Naive thymus-derived CD4-positive, alpha-beta T cell (primary cell): ENCODE measurements around the gene EXOC3L4. TPM values are rescaled to one million over a fixed set of nuclear protein-coding genes. Genes with fewer than 3 reads are reported as not detected.
"Not testable (repeated sequence)": the region's sequence is repeated elsewhere in the genome, so short reads cannot be mapped to it uniquely, and the experiment has no call there.

Experiments used
- ATAC-seq: fragments of 150-1000 bp; cut with Tn5 transposase; 2 replicates; pipeline ENCODE4 v1.10.0; 2021; ENCODE audit warnings: mild to moderate bottlenecking, moderate library complexity
- CTCF ChIA-PET: fragments of 350-600 bp; sonication (Branson Sonifier 250); formaldehyde crosslinking; loops from one replicate; lab custom pipeline; 2021; ENCODE audit warnings: antibody characterized with exemption; lab: Charles Lee
- POLR2A ChIA-PET: fragments of 350-600 bp; sonication (Branson Sonifier 250); formaldehyde crosslinking; loops from one replicate; lab custom pipeline; 2021; ENCODE audit warnings: antibody characterized with exemption, inconsistent platforms; lab: Charles Lee
- DNase-seq, 9 donors: peaks; one replicate each; pipeline versions ENCODE4 v3.0.0 to v3.0.0-alpha.2; 2020 to 2022; ENCODE audit warnings: mixed read lengths in 1 of 9
- H3K27ac ChIP-seq: one replicate; pipeline ENCODE4 v1.7.0; 2013; ENCODE audit warnings: mild to moderate bottlenecking, low read depth, low read length, moderate library complexity
- H3K27me3 ChIP-seq, 2 donors: one replicate each; pipeline ENCODE4 v1.7.0; 2013; ENCODE audit warnings: low read length in 2 of 2, mild to moderate bottlenecking in 2 of 2, moderate library complexity in 2 of 2; ENCODE audit not compliant: control insufficient read depth in 2 of 2, insufficient read depth in 2 of 2
- H3K36me3 ChIP-seq, 3 experiments: 1 replicate in 2 of 3; 2 replicates in 1 of 3; pipeline ENCODE4 v1.7.0; 2013; ENCODE audit warnings: low read length in 3 of 3, mild to moderate bottlenecking in 3 of 3, moderate library complexity in 1 of 3; ENCODE audit not compliant: insufficient read depth in 3 of 3, control insufficient read depth in 2 of 3
- H3K4me1 ChIP-seq, 2 donors: one replicate each; pipeline ENCODE4 v1.7.0; 2013; ENCODE audit warnings: low read length in 2 of 2, mild to moderate bottlenecking in 2 of 2, moderate library complexity in 1 of 2; ENCODE audit not compliant: control insufficient read depth in 2 of 2, insufficient read depth in 2 of 2
- H3K4me3 ChIP-seq: 2 replicates; pipeline ENCODE4 v1.7.0; 2013; ENCODE audit warnings: mild to moderate bottlenecking, low read length
- H3K9me3 ChIP-seq, 3 experiments: 1 replicate in 2 of 3; 2 replicates in 1 of 3; pipeline ENCODE4 v1.7.0; 2013; ENCODE audit warnings: low read length in 3 of 3; ENCODE audit not compliant: control insufficient read depth in 2 of 3
- H3K27ac Mint-ChIP-seq, 9 donors: one replicate each; pipeline ENCODE4 v1.8.0; 2020 to 2022; ENCODE audit warnings: mixed read lengths in 9 of 9, mild to moderate bottlenecking in 8 of 9, moderate library complexity in 5 of 9, inconsistent platforms in 2 of 9
- H3K27me3 Mint-ChIP-seq, 5 donors: one replicate each; pipeline ENCODE4 v1.8.0; 2021 to 2022; ENCODE audit warnings: mixed read lengths in 5 of 5, mild to moderate bottlenecking in 1 of 5
- H3K36me3 Mint-ChIP-seq, 5 donors: one replicate each; pipeline ENCODE4 v1.8.0; 2020 to 2022; ENCODE audit warnings: mixed read lengths in 5 of 5, mild to moderate bottlenecking in 3 of 5, inconsistent platforms in 1 of 5
- H3K4me1 Mint-ChIP-seq, 7 donors: one replicate each; pipeline ENCODE4 v1.8.0; 2020 to 2022; ENCODE audit warnings: mixed read lengths in 7 of 7, mild to moderate bottlenecking in 3 of 7, inconsistent platforms in 1 of 7
- H3K4me3 Mint-ChIP-seq, 10 donors: one replicate each; pipeline ENCODE4 v1.8.0; 2020 to 2022; ENCODE audit warnings: mild to moderate bottlenecking in 10 of 10, mixed read lengths in 10 of 10, moderate library complexity in 6 of 10, inconsistent platforms in 2 of 10
- H3K9me3 Mint-ChIP-seq, 11 donors: one replicate each; pipeline ENCODE4 v1.8.0; 2020 to 2022; ENCODE audit warnings: mixed read lengths in 11 of 11, mild to moderate bottlenecking in 4 of 11, inconsistent platforms in 1 of 11, moderate library complexity in 1 of 11
- intact Hi-C, 2 donors: fragments of 100-400 bp; cut with micrococcal nuclease; formaldehyde crosslinking; loops; one replicate each; pipeline ENCODE4 v1.15.1; 2023
- polyA plus RNA-seq, 2 donors: library from polyadenylated mRNA; unstranded; fragments of 300-500 nt; fragmentation: Illumina TruSeq; gene quantifications; one replicate each; pipeline ENCODE4 v1.2.3, GENCODE V29; 2021
- total RNA-seq, 6 experiments: library from RNA in 5 of 6; stranded (reverse) in 5 of 6; gene quantifications; 1 replicate in 5 of 6; 2 replicates in 1 of 6; pipeline ENCODE4 v1.2.3 and lab custom pipeline; 2021 to 2026

EXOC3L4 gene
- not detected for total RNA-seq
- polyA plus RNA-seq, result not detected
- total RNA-seq (lab: John Stamatoyannopoulos, UW), result not detected

- Mint-ChIP-seq H3K4me1 (peaks cover 0 to 3% (median 0%) of the 10 kb centered on the region in 7 donors), H3K4me3 (peak within 1 kb of the TSS in 1 of 10 donors; percentile 7), H3K9me3 (no peaks in the 10 kb centered on the region), H3K27ac (no peak within 1 kb of the TSS), H3K27me3 (peaks cover 0 to 6% (median 3%) of the 10 kb centered on the region in 5 donors), H3K36me3 (no peaks in the 10 kb centered on the region)
- H3K4me1 ChIP-seq, result no peaks in the 10 kb centered on the region
- POLR2A ChIA-PET, result no interaction called here
- no peak within 1 kb of the TSS for H3K27ac ChIP-seq
- intact Hi-C loops, result loop anchor here in 1 of 2 donors (10.0 kb wide), 1 partner anchor 500 kb away; the partner anchor contains the start of gene RCOR1
- no peak within 1 kb of the TSS for H3K4me3 ChIP-seq
- CTCF ChIA-PET, result interaction anchor here (0.6 to 2.2 kb wide), 2 partner anchors 50 to 400 kb away, joined by 4 to 21 read pairs; no protein-coding TSS in a partner anchor
- no peaks in the 10 kb centered on the region for H3K9me3 ChIP-seq
- ATAC-seq, result no peak
- no peak for DNase-seq
- no peaks in the 10 kb centered on the region for H3K27me3 ChIP-seq
- no peaks in the 10 kb centered on the region for H3K36me3 ChIP-seq
These were observed at the start of gene EXOC3L4 for GRCh38 chr14:103094406-103095209. Gene EXOC3L4 (plus strand): TSS chr14:103094725. CDS start chr14:103100220, 5,495 bp downstream.

- peaks cover 0 to 13% (median 8%) of the 10 kb centered on the region in 7 donors for H3K4me1 Mint-ChIP-seq
- H3K27ac Mint-ChIP-seq, result no peak overlapping the region
- CTCF ChIA-PET, result interaction anchor here (0.6 kb wide), 1 partner anchor 48 kb away, joined by 4 read pairs; no protein-coding TSS in a partner anchor
These were observed 49.1 kb upstream of the EXOC3L4 start for GRCh38 chr14:103045371-103045869.

GRCh38 chr14:103047453-103047852 lies 47.1 kb upstream of the EXOC3L4 start:
- H3K27me3 ChIP-seq, DNase-seq, POLR2A ChIA-PET, H3K27ac Mint-ChIP-seq, H3K4me3 ChIP-seq, intact Hi-C loops, H3K9me3 Mint-ChIP-seq, H3K27ac ChIP-seq, H3K36me3 ChIP-seq, ATAC-seq, H3K4me1 ChIP-seq, H3K4me3 Mint-ChIP-seq, H3K9me3 ChIP-seq: not testable (repeated sequence)
- Mint-ChIP-seq H3K4me1 (peaks cover 0 to 13% (median 8%) of the 10 kb centered on the region in 7 donors), H3K36me3 (peaks cover 0 to 11% (median 6%) of the 10 kb centered on the region in 5 donors), H3K27me3 (peaks cover 7 to 17% (median 13%) of the 10 kb centered on the region in 5 donors)
- CTCF ChIA-PET, result interaction anchor here (0.8 kb wide), 1 partner anchor 27 kb away, joined by 5 read pairs; no protein-coding TSS in a partner anchor

More at GRCh38 chr14:103045371-103045869, 49.1 kb upstream of the EXOC3L4 start:
- no peak overlapping the region for H3K27ac ChIP-seq
- Mint-ChIP-seq H3K27me3 (peaks cover 7 to 18% (median 13%) of the 10 kb centered on the region in 5 donors), H3K36me3 (peaks cover 0 to 24% (median 14%) of the 10 kb centered on the region in 5 donors), H3K4me3 (peak overlapping the region in 6 of 10 donors; percentile 2 to 52 (median 44)), H3K9me3 (peaks cover 0 to 10% (median 3%) of the 10 kb centered on the region in 11 donors)
- ATAC-seq (no peak), DNase-seq (no peak)
- POLR2A ChIA-PET, result no interaction called here
- intact Hi-C loops, result no loop called here
- no peaks in the 10 kb centered on the region for H3K27me3 ChIP-seq
- no peaks in the 10 kb centered on the region for H3K36me3 ChIP-seq
- no peaks in the 10 kb centered on the region for H3K9me3 ChIP-seq
- no peak overlapping the region for H3K4me3 ChIP-seq
- H3K4me1 ChIP-seq, result no peaks in the 10 kb centered on the region

- Histone ChIP-seq H3K36me3 (no peaks in the 10 kb centered on the region), H3K4me3 (no peak overlapping the region), H3K27me3 (peaks cover 0 to 4% of the 10 kb centered on the region in 2 donors), H3K27ac (no peak overlapping the region), H3K4me1 (no peaks in the 10 kb centered on the region), H3K9me3 (no peaks in the 10 kb centered on the region)
- DNase-seq (no peak), ATAC-seq (no peak)
- no peaks in the 10 kb centered on the region for H3K9me3 Mint-ChIP-seq
- H3K4me3 Mint-ChIP-seq, result no peak overlapping the region
- H3K27me3 Mint-ChIP-seq, result peaks cover 0 to 27% (median 5%) of the 10 kb centered on the region in 5 donors
- no peak overlapping the region for H3K27ac Mint-ChIP-seq
- intact Hi-C loops, result loop anchor here in 1 of 2 donors (10.0 kb wide), 1 partner anchor 276 kb away; the partner anchor contains the start of gene TRAF3
- CTCF ChIA-PET, result no interaction called here
- POLR2A ChIA-PET, result no interaction called here
- H3K4me1 Mint-ChIP-seq, result peaks cover 0 to 12% (median 6%) of the 10 kb centered on the region in 7 donors
- peaks cover 0 to 4% (median 3%) of the 10 kb centered on the region in 5 donors for H3K36me3 Mint-ChIP-seq
These were observed 43.6 kb upstream of the EXOC3L4 start for GRCh38 chr14:103050935-103051334.

GRCh38 chr14:103052407-103052806 lies 42.1 kb upstream of the EXOC3L4 start:
- Mint-ChIP-seq H3K4me3 (no peak overlapping the region), H3K4me1 (peaks cover 0 to 12% (median 8%) of the 10 kb centered on the region in 7 donors), H3K27ac (no peak overlapping the region), H3K9me3 (no peaks in the 10 kb centered on the region), H3K27me3 (peaks cover 0 to 30% (median 6%) of the 10 kb centered on the region in 5 donors), H3K36me3 (no peaks in the 10 kb centered on the region)
- Histone ChIP-seq H3K9me3 (no peaks in the 10 kb centered on the region), H3K27ac (no peak overlapping the region), H3K4me3 (no peak overlapping the region), H3K4me1 (no peaks in the 10 kb centered on the region), H3K36me3 (no peaks in the 10 kb centered on the region), H3K27me3 (peaks cover 0 to 4% of the 10 kb centered on the region in 2 donors)
- ChIA-PET CTCF (interaction anchor here (0.6 kb wide), 1 partner anchor 14 kb away, joined by 4 read pairs; no protein-coding TSS in a partner anchor), POLR2A (no interaction called here)
- ATAC-seq (no peak), DNase-seq (no peak)
- intact Hi-C loops, result loop anchor here in 1 of 2 donors (10.0 kb wide), 1 partner anchor 278 kb away; the partner anchor contains the start of gene TRAF3

GRCh38 chr14:103055695-103056094 lies 38.8 kb upstream of the EXOC3L4 start:
- peaks cover 9 to 55% (median 14%) of the 10 kb centered on the region in 5 donors for H3K27me3 Mint-ChIP-seq
- no peaks in the 10 kb centered on the region for H3K36me3 Mint-ChIP-seq
- H3K4me3 ChIP-seq, result no peak overlapping the region
- peaks cover 3 to 7% of the 10 kb centered on the region in 2 donors for H3K27me3 ChIP-seq
- no peaks in the 10 kb centered on the region for H3K36me3 ChIP-seq
- peak overlapping the region; percentile 23 to 86 (median 68) for H3K4me3 Mint-ChIP-seq
- H3K27ac Mint-ChIP-seq, result peak overlapping the region in 2 of 9 donors; percentile 32 to 71
- peaks cover 0 to 13% (median 11%) of the 10 kb centered on the region in 7 donors for H3K4me1 Mint-ChIP-seq
- CTCF ChIA-PET, result no interaction called here
- no peaks in the 10 kb centered on the region for H3K9me3 ChIP-seq
- no peak overlapping the region for H3K27ac ChIP-seq
- intact Hi-C loops, result loop anchor here in 1 of 2 donors (10.0 kb wide), 1 partner anchor 281 kb away; the partner anchor contains the start of gene TRAF3
- H3K9me3 Mint-ChIP-seq, result no peaks in the 10 kb centered on the region
- no peak for DNase-seq
- H3K4me1 ChIP-seq, result no peaks in the 10 kb centered on the region
- ATAC-seq, result no peak
- POLR2A ChIA-PET, result no interaction called here
